SK-N-MC (cell line): ENCODE results near the gene LRRC37A.
A peak's percentile ranks its signal among the peaks of the same experiment; 100 is the strongest.

Experiments used
- EZH2 ChIP-seq: fragments of 200-600 bp; sonication (generic); IDR thresholded peaks from one replicate; pipeline ENCODE4 v1.6.1; 2017; ENCODE audit warnings: antibody characterized with exemption
- POLR2AphosphoS5 ChIP-seq: IDR thresholded peaks from 2 replicates; pipeline ENCODE4 v1.6.1; 2012; ENCODE audit warnings: mild to moderate bottlenecking, low read depth, low read length, borderline replicate concordance

- TF ChIP-seq POLR2AphosphoS5 (peak; percentile 63), EZH2 (no peak)
Measured at GRCh38 chr17:46266656-46267544, 28.0 kb upstream of the LRRC37A start.
